WERI-Rb-1 (cell line): Measurements from ENCODE around the gene AMBRA1.
A peak's percentile ranks its signal among the peaks of the same experiment; 100 is the strongest.

Experiments
- DNase-seq: peaks from one replicate; pipeline ENCODE4 v3.0.0-alpha.2; 2020
- H3K27ac ChIP-seq: fragments of 250-450 bp; sonication (Bioruptor Pico); 2 replicates; pipeline ENCODE4 v1.5.1; 2020; ENCODE audit warnings: mild to moderate bottlenecking, moderate library complexity
- H3K27me3 ChIP-seq: fragments of 250-450 bp; sonication (Bioruptor Pico); 2 replicates; pipeline ENCODE4 v1.5.1; 2021; ENCODE audit warnings: mild to moderate bottlenecking, low read depth, moderate library complexity; ENCODE audit not compliant: insufficient read depth, severe bottlenecking
- H3K36me3 ChIP-seq: fragments of 250-450 bp; sonication (Bioruptor Pico); 2 replicates; pipeline ENCODE4 v1.5.1; 2020; ENCODE audit warnings: mild to moderate bottlenecking, moderate library complexity
- H3K4me3 ChIP-seq: 2 replicates; pipeline ENCODE4 v1.5.1; 2011; ENCODE audit warnings: low read depth, mild to moderate bottlenecking, control low read depth, low read length
- H3K9me3 ChIP-seq: fragments of 250-450 bp; sonication (Bioruptor Pico); 2 replicates; pipeline ENCODE4 v1.5.1; 2021; ENCODE audit warnings: mild to moderate bottlenecking, moderate library complexity; ENCODE audit not compliant: severe bottlenecking
- CTCF ChIP-seq: IDR thresholded peaks from 2 replicates; pipeline ENCODE4 v1.5.1; 2011; ENCODE audit warnings: low read depth, mild to moderate bottlenecking, control low read depth, inconsistent platforms, low read length

The AMBRA1 gene

GRCh38 chr11:46593550-46594373 is at the start of gene AMBRA1:
Gene AMBRA1 (minus strand): TSS chr11:46594023. CDS start chr11:46548380, 45,643 bp downstream.
- H3K4me3 ChIP-seq: peak within 1 kb of the TSS; percentile 96
- no peaks in the 10 kb centered on the region for H3K27me3 ChIP-seq
- peak; percentile 86 for DNase-seq
- H3K36me3 ChIP-seq: no peaks in the 10 kb centered on the region; the same call in 1 of the 2 replicates
- H3K27ac ChIP-seq: peak within 1 kb of the TSS; percentile 72
- H3K9me3 ChIP-seq: no peaks in the 10 kb centered on the region
- no peak for TF ChIP-seq CTCF

GRCh38 chr11:46643531-46643930 is 49.7 kb upstream of the AMBRA1 start:
- DNase-seq: no peak
- H3K27me3 ChIP-seq: no peaks in the 10 kb centered on the region
- H3K9me3 ChIP-seq: no peaks in the 10 kb centered on the region
- H3K4me3 ChIP-seq: no peak overlapping the region
- H3K27ac ChIP-seq: no peak overlapping the region
- peaks cover 37% of the 10 kb centered on the region for H3K36me3 ChIP-seq
- TF ChIP-seq CTCF: no peak

- Histone ChIP-seq H3K36me3 (peaks cover 32% of the 10 kb centered on the region), H3K27ac (no peak overlapping the region), H3K9me3 (no peaks in the 10 kb centered on the region), H3K4me3 (no peak overlapping the region), H3K27me3 (no peaks in the 10 kb centered on the region)
- DNase-seq: no peak
- TF ChIP-seq CTCF: no peak
These were observed 49.0 kb upstream of the AMBRA1 start for GRCh38 chr11:46642627-46643335.

GRCh38 chr11:46641639-46642038 is 47.8 kb upstream of the AMBRA1 start:
- peaks cover 22% of the 10 kb centered on the region for H3K36me3 ChIP-seq

GRCh38 chr11:46640036-46640788 is 46.4 kb upstream of the AMBRA1 start:
- DNase-seq: no peak
- H3K27ac ChIP-seq: no peak overlapping the region
- no peaks in the 10 kb centered on the region for H3K9me3 ChIP-seq

More at GRCh38 chr11:46641639-46642038, 47.8 kb upstream of the AMBRA1 start:
- Histone ChIP-seq H3K9me3 (no peaks in the 10 kb centered on the region), H3K27ac (no peak overlapping the region), H3K4me3 (no peak overlapping the region), H3K27me3 (no peaks in the 10 kb centered on the region)
- TF ChIP-seq CTCF: no peak
- DNase-seq: no peak

More at GRCh38 chr11:46640036-46640788, 46.4 kb upstream of the AMBRA1 start:
- no peak for TF ChIP-seq CTCF
- peaks cover 16% of the 10 kb centered on the region for H3K36me3 ChIP-seq
- H3K4me3 ChIP-seq: no peak overlapping the region
- no peaks in the 10 kb centered on the region for H3K27me3 ChIP-seq
